ENCODE results near the gene C12orf57.
A peak's percentile ranks its signal among the peaks of the same experiment; 100 is the strongest.
"Not testable (repeated sequence)": the region's sequence is repeated elsewhere in the genome, so short reads cannot be mapped to it uniquely, and the experiment has no call there.

Gene C12orf57

DNA sequence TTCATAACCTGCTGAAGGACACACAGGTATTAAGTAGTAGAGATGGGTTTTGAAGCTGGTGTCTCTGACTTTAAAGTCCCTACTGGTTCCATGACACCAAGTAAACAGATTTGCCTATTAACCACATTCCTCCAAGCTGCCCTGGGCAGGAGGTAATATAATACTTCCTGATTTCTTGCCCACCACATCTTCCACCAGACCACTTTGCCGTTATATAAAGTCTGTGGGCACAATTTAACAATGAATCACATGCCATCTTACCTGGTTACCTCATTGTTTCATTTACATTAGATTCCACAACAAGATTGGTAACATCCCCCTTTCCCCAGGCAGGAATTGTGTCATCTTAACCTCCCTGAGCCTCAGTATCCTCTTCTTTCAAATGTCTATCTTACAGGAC, 40.1 kb upstream of the C12orf57 start:
- no peak for TF ChIP-seq CTCF (IDR thresholded peaks at IDR 0.05; ENCODE audit: borderline replicate concordance, insufficient read depth, low read depth, low read length)
- no peak overlapping the region for H3K4me3 ChIP-seq (ENCODE audit: low read depth, low read length)

GRCh38 chr12:6904280-6905276, 39.2 kb upstream of the C12orf57 start, which contains the start of gene LRRC23:
Gene LRRC23, plus strand, starts transcription at chr12:6904822. Its CDS starts 812 bp downstream, at chr12:6905634.
- no peak for TF ChIP-seq CTCF (IDR thresholded peaks at IDR 0.05; ENCODE audit: borderline replicate concordance, insufficient read depth, low read depth, low read length)
- peak within 1 kb of the TSS; percentile 78 for H3K4me3 ChIP-seq (ENCODE audit: low read depth, low read length)

- peak overlapping the region; percentile 78 for H3K4me3 ChIP-seq (ENCODE audit: low read depth, low read length)
Observed at GRCh38 chr12:6905414-6906040, 38.3 kb upstream of the C12orf57 start.

DNA sequence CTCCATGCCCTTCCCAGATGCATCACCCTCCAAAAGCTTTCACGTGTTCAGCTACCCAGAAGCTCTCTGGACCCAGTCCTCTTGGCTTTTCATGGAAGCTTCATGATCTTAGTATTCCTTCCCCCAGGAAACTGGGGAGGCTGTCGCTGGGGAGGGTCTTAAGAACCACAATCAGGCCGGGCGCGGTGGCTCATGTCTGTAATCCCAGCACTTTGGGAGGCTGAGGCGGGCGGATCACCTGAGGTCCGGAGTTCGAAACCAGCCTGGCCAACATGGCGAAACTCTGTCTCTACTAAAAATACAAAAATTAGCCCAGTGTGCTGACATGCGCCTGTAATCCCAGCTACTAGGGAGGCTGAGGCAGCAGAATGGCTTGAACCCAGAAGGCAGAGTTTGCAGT, 35.7 kb upstream of the C12orf57 start:
- not testable (repeated sequence) for H3K4me3 ChIP-seq (ENCODE audit: low read depth, low read length)

More at GRCh38 chr12:6905414-6906040, 38.3 kb upstream of the C12orf57 start:
- no peak for TF ChIP-seq CTCF (IDR thresholded peaks at IDR 0.05; ENCODE audit: borderline replicate concordance, insufficient read depth, low read depth, low read length)

DNA sequence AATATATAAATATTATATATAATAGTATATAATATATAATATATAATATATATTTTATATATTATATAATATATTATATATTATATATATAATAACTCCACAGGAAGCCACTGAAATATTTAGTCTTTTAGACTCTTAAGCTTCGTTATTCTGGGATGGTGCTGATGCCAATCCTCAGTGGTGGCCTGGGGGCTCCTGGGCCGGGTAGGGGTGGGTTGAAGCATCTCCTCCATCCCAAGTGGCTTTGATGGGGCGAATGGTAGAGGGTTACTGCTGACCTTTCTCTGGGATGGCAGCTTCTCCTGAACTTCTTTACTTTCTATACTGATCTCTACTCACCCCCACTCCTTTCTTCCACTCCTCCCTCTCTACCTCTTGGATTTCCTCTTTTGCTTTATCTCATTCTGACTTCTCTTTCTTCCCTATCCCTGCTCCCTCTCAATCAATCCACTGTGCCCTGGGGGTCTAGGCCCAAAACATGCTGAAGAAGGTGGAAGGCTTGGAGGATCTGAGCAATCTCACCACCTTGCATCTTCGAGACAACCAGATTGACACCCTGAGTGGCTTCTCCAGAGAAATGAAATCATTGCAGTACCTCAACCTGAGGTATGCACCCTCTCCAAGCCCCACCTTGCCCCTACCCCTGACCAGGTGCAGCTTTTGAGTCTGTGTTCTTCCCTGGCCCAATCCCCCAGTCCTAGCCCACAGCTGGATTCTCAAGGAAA, 34.2 kb upstream of the C12orf57 start:
- H3K4me3 ChIP-seq (ENCODE audit: low read depth, low read length), result no peak overlapping the region
- no peak for TF ChIP-seq CTCF (IDR thresholded peaks at IDR 0.05; ENCODE audit: borderline replicate concordance, insufficient read depth, low read depth, low read length)

- H3K4me3 ChIP-seq (ENCODE audit: low read depth, low read length), result no peak overlapping the region
- TF ChIP-seq CTCF (IDR thresholded peaks at IDR 0.05; ENCODE audit: borderline replicate concordance, insufficient read depth, low read depth, low read length), result no peak
Observed at GRCh38 chr12:6912164-6912935, 31.5 kb upstream of the C12orf57 start.

Measured in GM12875 (cell line).